SK-N-MC (cell line): Measurements from ENCODE around the gene GPR158.
A peak's percentile ranks its signal among the peaks of the same experiment; 100 is the strongest.
"Not testable (repeated sequence)": the region's sequence is repeated elsewhere in the genome, so short reads cannot be mapped to it uniquely, and the experiment has no call there.

ENCODE experiments used
- DNase-seq: peaks from one replicate; pipeline ENCODE4 v3.0.0-alpha.2; 2011; ENCODE audit warnings: low read depth, low spot score
- H3K27ac ChIP-seq: fragments of 200-600 bp; sonication (generic); 2 replicates; pipeline ENCODE4 v1.5.1; 2016; ENCODE audit warnings: mixed run types
- H3K36me3 ChIP-seq: fragments of 200-600 bp; sonication (generic); 2 replicates; pipeline ENCODE4 v1.6.1; 2017; ENCODE audit warnings: antibody characterized with exemption, low read length, mixed read lengths; ENCODE audit not compliant: insufficient read depth
- H3K4me3 ChIP-seq: fragments of 200-600 bp; sonication (generic); 2 replicates; pipeline ENCODE4 v1.5.1; 2016
- H3K9ac ChIP-seq: fragments of 200-600 bp; sonication (generic); 2 replicates; pipeline ENCODE4 v1.8.0; 2017; ENCODE audit warnings: mixed run types, mixed read lengths; ENCODE audit not compliant: insufficient read length
- H3K9me3 ChIP-seq: fragments of 200-600 bp; sonication (generic); 2 replicates; pipeline ENCODE4 v1.6.1; 2017; ENCODE audit warnings: low read depth, mild to moderate bottlenecking, antibody characterized with exemption, low read length, moderate library complexity, mixed read lengths
- EZH2 ChIP-seq: fragments of 200-600 bp; sonication (generic); IDR thresholded peaks from one replicate; pipeline ENCODE4 v1.6.1; 2017; ENCODE audit warnings: antibody characterized with exemption
- FOXP2 ChIP-seq: optimal IDR thresholded peaks from 2 replicates; pipeline ENCODE3; 2011; ENCODE audit warnings: mild to moderate bottlenecking, moderate library complexity; ENCODE audit not compliant: insufficient read depth; ENCODE audit errors: extremely low read length, control extremely low read depth
- POLR2AphosphoS5 ChIP-seq: IDR thresholded peaks from 2 replicates; pipeline ENCODE4 v1.6.1; 2012; ENCODE audit warnings: mild to moderate bottlenecking, low read depth, low read length, borderline replicate concordance

The GPR158 gene

DNA sequence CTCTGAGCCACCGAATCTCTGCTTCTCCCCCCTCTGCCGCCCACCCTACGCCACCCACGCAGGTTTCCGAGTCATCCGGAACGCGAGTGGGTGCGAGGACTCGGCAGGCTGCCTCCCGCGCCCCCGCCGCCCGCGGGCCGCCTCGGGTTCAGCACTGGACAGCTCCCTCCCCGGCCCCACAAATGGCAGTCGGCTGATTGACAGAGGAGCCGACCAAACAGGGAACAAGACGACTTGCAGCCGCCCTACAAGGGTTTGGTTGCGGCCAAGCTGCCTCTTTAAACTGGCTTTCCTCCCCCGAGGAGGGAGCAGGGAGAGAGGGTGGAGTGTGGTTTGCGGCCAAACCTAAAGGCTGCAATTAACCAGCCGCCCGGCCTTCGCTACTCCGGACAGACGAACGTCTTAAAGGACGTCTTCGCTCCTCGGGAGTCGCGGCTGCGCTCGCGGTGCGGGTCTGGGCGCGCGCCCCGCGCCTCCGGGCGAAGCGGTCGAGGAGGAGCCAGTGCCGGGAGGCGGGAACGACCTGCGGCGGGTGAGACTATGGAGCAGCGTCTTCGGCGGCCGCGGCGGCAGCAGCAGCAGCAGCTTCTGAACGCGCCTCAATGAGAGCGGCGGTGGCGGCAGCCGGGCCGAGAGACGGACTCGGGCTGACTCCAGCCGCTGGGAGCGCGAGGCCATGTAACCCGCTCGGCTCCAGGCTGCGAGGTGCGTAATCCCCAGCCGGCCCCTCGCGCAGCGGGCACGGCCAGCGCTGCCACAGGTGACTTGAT is at the start of gene GPR158:
Gene GPR158 (plus strand): TSS at position 541 of the 770 bp plus-strand sequence. CDS start 420 bp downstream, outside the sequence.
- DNase-seq: peak; percentile 18
- TF ChIP-seq FOXP2 (no peak), EZH2 (no peak)
- no peaks in the 10 kb centered on the region for H3K9me3 ChIP-seq
- H3K36me3 ChIP-seq: no peaks in the 10 kb centered on the region
- H3K27ac ChIP-seq: no peak within 1 kb of the TSS
- no peak within 1 kb of the TSS for H3K9ac ChIP-seq
- H3K4me3 ChIP-seq: peak within 1 kb of the TSS; percentile 81

DNA sequence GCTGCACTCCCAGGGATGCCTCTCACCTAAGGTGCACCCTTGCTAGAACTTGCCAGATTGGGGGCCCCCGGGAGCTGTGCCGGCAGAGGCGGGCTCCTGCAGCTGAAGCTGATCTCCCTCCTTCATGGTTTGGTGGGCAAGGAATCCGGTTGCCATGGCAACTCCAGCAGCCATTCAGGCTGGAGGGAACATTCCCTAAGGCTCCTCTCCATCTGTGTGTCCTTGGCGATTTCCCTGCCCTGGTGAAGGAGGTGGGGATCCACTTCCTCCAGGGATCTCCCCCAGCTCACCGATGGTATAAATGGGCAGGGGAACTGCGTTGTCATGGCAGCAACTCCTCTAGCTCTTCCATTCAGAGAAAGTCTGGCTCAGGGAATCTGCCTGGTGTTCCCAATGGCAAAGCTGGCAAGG is 49.6 kb upstream of the GPR158 start:
- H3K36me3 ChIP-seq: no peaks in the 10 kb centered on the region
- no peaks in the 10 kb centered on the region for H3K9me3 ChIP-seq
- H3K4me3 ChIP-seq: no peak overlapping the region
- no peak for DNase-seq
- no peak overlapping the region for H3K9ac ChIP-seq
- no peak overlapping the region for H3K27ac ChIP-seq
- TF ChIP-seq FOXP2: no peak
- no peak for TF ChIP-seq EZH2

- TF ChIP-seq FOXP2 (no peak), EZH2 (no peak), POLR2AphosphoS5 (no peak)
- Histone ChIP-seq H3K9ac (no peak overlapping the region), H3K4me3 (no peak overlapping the region), H3K27ac (no peak overlapping the region), H3K9me3 (no peaks in the 10 kb centered on the region), H3K36me3 (no peaks in the 10 kb centered on the region)
- no peak for DNase-seq
These were observed 45.2 kb upstream of the GPR158 start for GRCh38 chr10:25129592-25129991.

DNA sequence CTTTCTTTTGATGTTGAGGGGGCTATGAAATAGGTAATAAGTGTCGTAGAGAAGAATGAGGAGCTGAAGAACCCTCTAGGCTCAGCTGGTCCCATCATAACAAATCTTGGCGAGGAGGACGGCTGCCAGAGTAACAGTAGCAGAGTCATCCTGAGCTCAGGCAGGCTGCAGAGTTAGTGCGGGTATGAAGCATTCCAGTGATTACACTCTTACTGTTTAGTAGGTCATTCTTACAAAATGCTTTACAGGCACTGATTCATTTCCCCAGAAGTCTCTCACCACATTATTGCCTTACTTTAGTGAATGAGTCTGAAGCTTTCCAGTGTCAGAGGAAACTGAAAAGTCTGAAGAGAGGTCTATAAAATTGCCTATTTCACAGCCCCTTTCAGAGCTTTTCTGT is 43.9 kb upstream of the GPR158 start:
- H3K9me3 ChIP-seq: no peaks in the 10 kb centered on the region
- H3K4me3 ChIP-seq: no peak overlapping the region
- H3K27ac ChIP-seq: no peak overlapping the region
- TF ChIP-seq POLR2AphosphoS5 (no peak), EZH2 (no peak), FOXP2 (no peak)
- no peak for DNase-seq
- no peaks in the 10 kb centered on the region for H3K36me3 ChIP-seq
- no peak overlapping the region for H3K9ac ChIP-seq

GRCh38 chr10:25142116-25142864 is 32.5 kb upstream of the GPR158 start:
- no peak overlapping the region for H3K27ac ChIP-seq
- no peaks in the 10 kb centered on the region for H3K9me3 ChIP-seq
- DNase-seq: no peak
- H3K36me3 ChIP-seq: no peaks in the 10 kb centered on the region
- no peak overlapping the region for H3K4me3 ChIP-seq
- TF ChIP-seq POLR2AphosphoS5 (no peak), FOXP2 (no peak), EZH2 (no peak)
- H3K9ac ChIP-seq: no peak overlapping the region

DNA sequence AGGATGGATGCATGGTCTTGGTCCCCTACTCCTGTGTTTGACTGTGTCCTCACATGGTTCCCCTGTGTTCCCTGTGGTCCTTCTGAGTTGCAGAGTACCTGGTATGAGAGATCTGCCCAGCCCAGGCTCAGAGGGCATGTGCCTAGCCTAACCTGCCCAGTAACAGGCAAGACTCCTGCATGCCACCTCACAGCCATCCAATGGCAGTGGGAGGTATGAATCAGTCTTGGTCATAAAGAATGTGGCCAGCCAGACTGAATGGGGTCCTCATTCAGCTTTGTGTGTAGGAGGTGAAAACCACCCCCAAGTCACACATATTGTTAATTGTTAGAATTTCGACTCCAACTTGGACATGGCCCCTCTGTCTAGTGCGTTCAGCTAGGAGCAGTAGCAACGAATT is 17.2 kb upstream of the GPR158 start:
- H3K27ac ChIP-seq: no peak overlapping the region

GRCh38 chr10:25159591-25159990 is 15.2 kb upstream of the GPR158 start:
- no peaks in the 10 kb centered on the region for H3K36me3 ChIP-seq
- H3K4me3 ChIP-seq: no peak overlapping the region
- TF ChIP-seq EZH2 (no peak), POLR2AphosphoS5 (no peak), FOXP2 (no peak)
- no peak overlapping the region for H3K27ac ChIP-seq
- H3K9ac ChIP-seq: no peak overlapping the region
- no peak for DNase-seq
- no peaks in the 10 kb centered on the region for H3K9me3 ChIP-seq

More for the DNA sequence above, 17.2 kb upstream of the GPR158 start:
- DNase-seq: no peak
- Histone ChIP-seq H3K9ac (no peak overlapping the region), H3K36me3 (no peaks in the 10 kb centered on the region), H3K9me3 (no peaks in the 10 kb centered on the region), H3K4me3 (no peak overlapping the region)
- no peak for TF ChIP-seq POLR2AphosphoS5
- no peak for TF ChIP-seq FOXP2
- no peak for TF ChIP-seq EZH2

DNA sequence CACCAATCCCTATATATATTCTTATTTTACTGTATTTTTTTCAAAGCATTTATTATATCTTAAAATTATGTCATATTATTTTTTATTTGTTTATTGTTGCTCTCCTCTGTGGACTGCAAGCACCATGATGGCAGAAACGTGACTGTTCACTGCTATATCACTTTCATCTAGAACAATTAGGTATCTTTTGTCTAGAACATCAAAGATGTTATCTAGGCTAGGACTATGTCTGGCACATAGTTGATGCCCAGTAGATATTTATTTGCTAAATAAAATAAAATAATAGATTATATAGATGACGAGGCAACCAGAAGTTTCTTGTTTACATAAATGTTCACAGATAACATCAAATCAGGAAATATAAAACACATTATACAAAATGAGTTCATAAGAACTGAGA is 12.4 kb upstream of the GPR158 start:
- DNase-seq: no peak
- no peaks in the 10 kb centered on the region for H3K9me3 ChIP-seq
- no peak for TF ChIP-seq POLR2AphosphoS5
- no peak for TF ChIP-seq EZH2
- no peak for TF ChIP-seq FOXP2
- no peaks in the 10 kb centered on the region for H3K36me3 ChIP-seq
- no peak overlapping the region for H3K9ac ChIP-seq
- H3K4me3 ChIP-seq: no peak overlapping the region
- no peak overlapping the region for H3K27ac ChIP-seq

- not testable (repeated sequence) for H3K4me3 ChIP-seq, H3K9me3 ChIP-seq, H3K27ac ChIP-seq, H3K36me3 ChIP-seq, H3K9ac ChIP-seq, DNase-seq
These were observed 11.3 kb upstream of the GPR158 start for GRCh38 chr10:25163464-25163863.
